OCI-LY1 (cell line): ENCODE measurements around the gene HOXC13.

Experiments
- H2AFZ ChIP-seq: fragments of 200-600 bp; sonication (generic), shearing (Covaris generic); 2 replicates; pipeline ENCODE4 v1.6.0; 2014; ENCODE audit warnings: antibody characterized with exemption, mild to moderate bottlenecking, low read length
- H3F3A ChIP-seq: fragments of 200-600 bp; sonication (generic), shearing (Covaris generic); 2 replicates; pipeline ENCODE4 v1.6.0; 2014; ENCODE audit warnings: mild to moderate bottlenecking, antibody characterized with exemption, low read length, moderate library complexity; ENCODE audit not compliant: insufficient read depth
- H3K27ac ChIP-seq: fragments of 200-600 bp; sonication (generic); 2 replicates; pipeline ENCODE4 v1.5.1; 2014; ENCODE audit warnings: low read length, mixed run types, mild to moderate bottlenecking, low read depth; ENCODE audit not compliant: poor library complexity, severe bottlenecking
- H3K27me3 ChIP-seq: fragments of 200-600 bp; sonication (generic); 2 replicates; pipeline ENCODE4 v1.6.0; 2014; ENCODE audit warnings: antibody characterized with exemption, mild to moderate bottlenecking, low read length, moderate library complexity; ENCODE audit not compliant: insufficient read depth
- H3K36me3 ChIP-seq: fragments of 200-600 bp; sonication (generic); 2 replicates; pipeline ENCODE4 v1.6.1; 2014; ENCODE audit warnings: mild to moderate bottlenecking, antibody characterized with exemption, low read length, moderate library complexity, mixed read lengths; ENCODE audit not compliant: insufficient read depth
- H3K4me1 ChIP-seq: fragments of 200-600 bp; sonication (generic); 2 replicates; pipeline ENCODE4 v1.5.1; 2014; ENCODE audit warnings: mild to moderate bottlenecking, low read length, moderate library complexity; ENCODE audit not compliant: insufficient read depth, severe bottlenecking
- H3K4me2 ChIP-seq: fragments of 200-600 bp; sonication (generic), shearing (Covaris generic); 2 replicates; pipeline ENCODE4 v1.6.1; 2014; ENCODE audit warnings: low read length
- H3K4me3 ChIP-seq: fragments of 200-600 bp; sonication (generic); 2 replicates; pipeline ENCODE4 v1.5.1; 2014; ENCODE audit warnings: low read length, low read depth, mild to moderate bottlenecking, mixed read lengths; ENCODE audit not compliant: poor library complexity, severe bottlenecking
- H3K79me2 ChIP-seq: fragments of 200-600 bp; shearing (Covaris generic); 2 replicates; pipeline ENCODE4 v1.6.1; 2016; ENCODE audit warnings: mixed run types, low read length, mixed read lengths; ENCODE audit not compliant: insufficient read depth
- H3K9ac ChIP-seq: fragments of 200-600 bp; sonication (generic), shearing (Covaris generic); 2 replicates; pipeline ENCODE4 v1.6.1; 2014; ENCODE audit warnings: mild to moderate bottlenecking, low read length, mixed read lengths
- H3K9me2 ChIP-seq: fragments of 200-600 bp; sonication (generic), shearing (Covaris generic); 2 replicates; pipeline ENCODE4 v1.6.1; 2014; ENCODE audit warnings: low read depth, mild to moderate bottlenecking, low read length, mixed read lengths
- H3K9me3 ChIP-seq: fragments of 200-600 bp; shearing (Covaris generic); 2 replicates; pipeline ENCODE4 v1.6.1; 2014; ENCODE audit warnings: low read length, mixed read lengths
- H4K20me1 ChIP-seq: fragments of 200-600 bp; sonication (generic), shearing (Covaris generic); 2 replicates; pipeline ENCODE4 v1.6.0; 2016; ENCODE audit warnings: mild to moderate bottlenecking, low read length; ENCODE audit not compliant: insufficient read depth
- EZH2 ChIP-seq: fragments of 200-600 bp; sonication (generic), shearing (Covaris generic); IDR thresholded peaks from 2 replicates; pipeline ENCODE4 v1.8.0; 2017; ENCODE audit warnings: borderline replicate concordance, mixed run types, mild to moderate bottlenecking, antibody characterized with exemption, low read length, moderate library complexity, mixed read lengths
- TF ChIP-seq, protein P1 (sequence below): fragments of 200-600 bp; sonication (generic), shearing (Covaris generic); IDR thresholded peaks from 2 replicates; pipeline ENCODE4 v1.5.1; 2017; ENCODE audit warnings: mild to moderate bottlenecking, antibody characterized with exemption, low read length, moderate library complexity, mixed read lengths

Gene HOXC13

DNA sequence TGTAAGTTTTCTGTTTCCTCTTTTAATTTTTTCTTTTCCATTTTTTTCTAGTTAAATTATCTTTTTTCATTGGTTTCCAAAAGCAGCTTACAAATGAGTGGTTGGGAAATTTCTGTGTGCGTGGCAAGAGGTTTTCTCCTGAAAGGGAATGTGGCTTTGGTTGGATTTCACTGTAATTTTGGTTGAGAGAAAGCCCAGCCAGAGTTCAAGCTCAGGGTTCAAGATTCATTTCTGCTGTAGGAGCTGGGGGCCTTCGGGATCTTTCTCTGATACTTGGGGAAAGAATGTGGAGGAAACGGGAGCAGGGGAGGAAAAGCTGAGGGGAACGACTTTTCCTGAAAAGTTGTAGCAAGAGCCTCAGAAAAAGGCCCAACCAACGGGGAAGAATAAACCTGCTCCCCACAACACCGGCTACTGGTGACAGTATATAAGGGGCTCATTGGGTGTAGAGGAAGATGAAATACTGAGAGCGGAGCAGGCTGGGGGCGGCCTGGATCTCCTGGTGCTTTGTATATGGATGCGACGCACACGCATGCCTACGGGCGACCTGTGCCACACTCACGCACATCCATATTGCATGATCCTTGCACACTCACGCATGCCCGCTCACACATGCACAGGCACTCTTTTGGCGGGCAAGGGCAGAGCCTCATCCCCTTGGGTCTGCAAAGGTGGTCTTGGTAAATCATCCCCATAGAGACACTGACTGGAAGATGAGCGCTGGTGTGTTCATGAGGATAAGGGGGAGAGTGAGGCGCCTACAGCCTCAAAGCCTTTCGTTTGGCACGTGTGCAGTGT lies 48.3 kb downstream of the HOXC13 start:
- peaks cover 6% of the 10 kb centered on the region for H3K27me3 ChIP-seq
- no peaks in the 10 kb centered on the region for H3K9me3 ChIP-seq
- no peaks in the 10 kb centered on the region for H3K79me2 ChIP-seq
- H2AFZ ChIP-seq: no peak overlapping the region
- H3K36me3 ChIP-seq: no peaks in the 10 kb centered on the region
- H3K4me1 ChIP-seq: peaks cover 7% of the 10 kb centered on the region
- H3K9ac ChIP-seq: no peak overlapping the region
- no peak overlapping the region for H3K27ac ChIP-seq
- H3K9me2 ChIP-seq: no peaks in the 10 kb centered on the region
- H3F3A ChIP-seq: no peaks in the 10 kb centered on the region
- no peak overlapping the region for H3K4me2 ChIP-seq
- no peaks in the 10 kb centered on the region for H4K20me1 ChIP-seq
- no peak overlapping the region for H3K4me3 ChIP-seq
- no peak for TF ChIP-seq EZH2
- TF ChIP-seq, protein P1, sequence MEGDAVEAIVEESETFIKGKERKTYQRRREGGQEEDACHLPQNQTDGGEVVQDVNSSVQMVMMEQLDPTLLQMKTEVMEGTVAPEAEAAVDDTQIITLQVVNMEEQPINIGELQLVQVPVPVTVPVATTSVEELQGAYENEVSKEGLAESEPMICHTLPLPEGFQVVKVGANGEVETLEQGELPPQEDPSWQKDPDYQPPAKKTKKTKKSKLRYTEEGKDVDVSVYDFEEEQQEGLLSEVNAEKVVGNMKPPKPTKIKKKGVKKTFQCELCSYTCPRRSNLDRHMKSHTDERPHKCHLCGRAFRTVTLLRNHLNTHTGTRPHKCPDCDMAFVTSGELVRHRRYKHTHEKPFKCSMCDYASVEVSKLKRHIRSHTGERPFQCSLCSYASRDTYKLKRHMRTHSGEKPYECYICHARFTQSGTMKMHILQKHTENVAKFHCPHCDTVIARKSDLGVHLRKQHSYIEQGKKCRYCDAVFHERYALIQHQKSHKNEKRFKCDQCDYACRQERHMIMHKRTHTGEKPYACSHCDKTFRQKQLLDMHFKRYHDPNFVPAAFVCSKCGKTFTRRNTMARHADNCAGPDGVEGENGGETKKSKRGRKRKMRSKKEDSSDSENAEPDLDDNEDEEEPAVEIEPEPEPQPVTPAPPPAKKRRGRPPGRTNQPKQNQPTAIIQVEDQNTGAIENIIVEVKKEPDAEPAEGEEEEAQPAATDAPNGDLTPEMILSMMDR: no peak

DNA sequence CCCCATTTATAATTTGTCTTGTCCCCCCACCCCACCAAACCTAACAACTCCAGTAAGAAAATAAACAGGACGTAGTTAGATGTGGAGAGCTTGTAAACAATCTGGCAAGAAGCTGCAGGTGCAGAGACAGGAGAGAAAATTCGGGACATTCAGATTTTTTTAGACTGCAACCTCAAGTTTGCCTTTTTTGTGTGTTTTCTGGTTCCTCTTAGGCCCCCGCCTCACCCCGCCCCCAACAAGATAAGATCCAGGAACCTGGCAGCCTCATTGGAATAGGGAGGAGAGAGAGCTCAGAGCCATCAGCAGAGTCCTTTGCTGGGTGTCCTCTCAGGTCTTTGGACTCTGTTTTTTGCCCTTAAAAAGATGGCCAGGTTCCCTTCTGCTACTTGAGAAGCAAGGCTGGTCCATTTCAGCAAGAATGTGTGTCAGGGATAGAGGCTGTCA lies 49.2 kb downstream of the HOXC13 start:
- Histone ChIP-seq H3K4me2 (no peak overlapping the region), H3K9me2 (no peaks in the 10 kb centered on the region), H3K4me3 (no peak overlapping the region), H3K79me2 (no peaks in the 10 kb centered on the region), H3K27me3 (peaks cover 6% of the 10 kb centered on the region), H3K4me1 (peaks cover 7% of the 10 kb centered on the region), H2AFZ (no peak overlapping the region), H3K27ac (no peak overlapping the region), H4K20me1 (no peaks in the 10 kb centered on the region), H3K9ac (no peak overlapping the region), H3F3A (no peaks in the 10 kb centered on the region), H3K9me3 (no peaks in the 10 kb centered on the region), H3K36me3 (no peaks in the 10 kb centered on the region)
- TF ChIP-seq EZH2: no peak
- TF ChIP-seq, protein P1: no peak

DNA sequence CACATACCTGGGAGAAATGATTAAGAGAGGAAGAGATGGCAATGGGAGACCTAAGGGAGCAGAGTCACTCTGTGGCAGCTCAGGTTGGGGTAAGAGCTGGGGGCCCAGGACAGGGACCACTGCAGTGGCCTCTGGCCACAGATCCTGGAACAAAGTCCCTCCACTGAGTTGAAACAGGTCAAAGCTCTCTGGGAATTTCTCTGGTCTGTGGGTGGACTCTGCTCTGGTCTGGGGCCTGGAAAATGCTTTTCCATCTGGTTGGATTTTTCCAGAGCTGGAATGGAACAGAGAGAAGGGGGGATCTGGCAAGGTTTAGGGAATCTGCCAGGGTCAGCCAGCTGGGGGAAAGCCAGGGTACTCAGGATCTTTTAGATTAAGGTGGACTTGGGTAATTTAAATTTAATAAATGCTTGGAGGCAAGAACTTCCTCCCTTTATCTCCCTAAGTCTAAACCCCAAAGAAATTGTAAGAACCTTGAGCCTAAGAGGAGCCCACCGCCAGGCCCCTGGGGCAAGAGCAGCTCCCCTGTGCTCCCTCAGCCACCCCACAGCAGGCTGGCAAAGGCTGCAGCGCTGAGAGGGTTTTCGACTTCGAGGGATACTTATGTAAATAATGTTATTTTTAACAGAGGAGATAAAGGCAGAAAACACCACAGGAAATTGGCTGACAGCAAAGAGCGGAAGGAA lies 50.1 kb downstream of the HOXC13 start:
- Histone ChIP-seq H4K20me1 (no peaks in the 10 kb centered on the region), H2AFZ (no peak overlapping the region), H3K79me2 (no peaks in the 10 kb centered on the region), H3K9ac (no peak overlapping the region), H3K4me2 (no peak overlapping the region), H3K36me3 (no peaks in the 10 kb centered on the region), H3K27ac (no peak overlapping the region), H3K9me3 (no peaks in the 10 kb centered on the region), H3K4me1 (peaks cover 7% of the 10 kb centered on the region), H3K9me2 (no peaks in the 10 kb centered on the region), H3K4me3 (no peak overlapping the region), H3K27me3 (peaks cover 6% of the 10 kb centered on the region; the same call in 1 of the 2 replicates), H3F3A (no peaks in the 10 kb centered on the region)
- no peak for TF ChIP-seq EZH2
- TF ChIP-seq, protein P1: no peak
